ENCODE results near the gene PDLIM1. TPM values are rescaled to one million over a fixed set of nuclear protein-coding genes. Genes with fewer than 3 reads are reported as not detected.

Gene PDLIM1
- total and polyA plus RNA-seq, 12 donors = 0.89 to 63.3 (median 31.2) TPM

- Histone ChIP-seq H3K4me1 (replicated peaks in 1 of 2) (peaks cover 0 to 5% of the 10 kb centered on the region in 2 donors), H3K9me3 (replicated peaks in 1 of 3) (no peaks in the 10 kb centered on the region), H3K36me3 (replicated peaks in 1 of 2) (no peaks in the 10 kb centered on the region), H3K4me3 (no peak overlapping the region), H3K27ac (no peak overlapping the region), H3K27me3 (no peaks in the 10 kb centered on the region)
- WGBS, 4 donors = 55 to 72% (median 66%) methylated on average over 2 of the region's 2 CpGs
- intact Hi-C loops (cut with DNase I) = no loop called here
- DNase-seq = no peak
- TF ChIP-seq, protein P1, sequence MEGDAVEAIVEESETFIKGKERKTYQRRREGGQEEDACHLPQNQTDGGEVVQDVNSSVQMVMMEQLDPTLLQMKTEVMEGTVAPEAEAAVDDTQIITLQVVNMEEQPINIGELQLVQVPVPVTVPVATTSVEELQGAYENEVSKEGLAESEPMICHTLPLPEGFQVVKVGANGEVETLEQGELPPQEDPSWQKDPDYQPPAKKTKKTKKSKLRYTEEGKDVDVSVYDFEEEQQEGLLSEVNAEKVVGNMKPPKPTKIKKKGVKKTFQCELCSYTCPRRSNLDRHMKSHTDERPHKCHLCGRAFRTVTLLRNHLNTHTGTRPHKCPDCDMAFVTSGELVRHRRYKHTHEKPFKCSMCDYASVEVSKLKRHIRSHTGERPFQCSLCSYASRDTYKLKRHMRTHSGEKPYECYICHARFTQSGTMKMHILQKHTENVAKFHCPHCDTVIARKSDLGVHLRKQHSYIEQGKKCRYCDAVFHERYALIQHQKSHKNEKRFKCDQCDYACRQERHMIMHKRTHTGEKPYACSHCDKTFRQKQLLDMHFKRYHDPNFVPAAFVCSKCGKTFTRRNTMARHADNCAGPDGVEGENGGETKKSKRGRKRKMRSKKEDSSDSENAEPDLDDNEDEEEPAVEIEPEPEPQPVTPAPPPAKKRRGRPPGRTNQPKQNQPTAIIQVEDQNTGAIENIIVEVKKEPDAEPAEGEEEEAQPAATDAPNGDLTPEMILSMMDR (IDR thresholded peaks at IDR 0.05) = no peak
- TF ChIP-seq POLR2A (IDR thresholded peaks at IDR 0.05) = no peak
Observed at GRCh38 chr10:95304976-95305375, 14.2 kb upstream of the PDLIM1 start.

DNA sequence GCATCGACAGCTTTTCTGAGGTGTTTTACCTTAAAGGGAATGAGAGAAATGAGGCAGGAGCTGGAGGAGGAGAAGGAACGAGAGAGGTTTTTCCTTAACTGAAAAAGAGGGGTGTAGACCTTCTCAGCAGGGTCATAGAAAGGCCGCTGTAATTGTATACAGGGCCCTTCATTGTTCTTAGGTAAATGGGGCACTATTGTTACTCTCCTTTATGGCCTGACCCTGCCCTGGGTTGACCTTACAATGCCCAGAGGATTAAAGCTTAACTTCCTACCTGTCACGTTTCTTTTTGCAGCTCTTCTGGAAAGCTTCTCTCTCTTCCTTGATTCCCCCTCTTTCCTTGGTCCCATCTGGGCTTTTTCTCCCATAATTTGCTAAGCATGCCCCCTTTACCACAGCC, 13.7 kb upstream of the PDLIM1 start:
- peaks cover 0 to 5% of the 10 kb centered on the region in 2 donors for H3K4me1 ChIP-seq (replicated peaks in 1 of 2)

DNA sequence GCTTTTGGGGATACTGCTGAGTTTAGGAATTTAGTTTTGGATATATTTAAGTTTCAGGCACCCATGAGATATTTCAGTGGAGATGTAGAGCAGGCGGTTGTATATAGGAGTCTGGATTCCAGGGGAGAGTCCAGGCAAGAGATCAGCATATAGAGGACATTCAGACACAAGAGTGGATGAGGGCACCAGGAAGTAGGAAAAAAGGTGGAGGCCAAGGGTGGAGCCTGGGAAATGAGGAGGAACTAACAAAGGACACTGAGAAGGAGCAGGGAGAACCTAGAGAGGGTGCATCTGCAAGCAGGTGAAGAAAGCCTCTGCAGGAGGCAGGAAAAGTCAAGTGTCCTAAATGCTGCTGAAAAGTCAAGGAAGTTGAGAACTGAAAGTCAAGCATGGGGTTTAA, 13.1 kb upstream of the PDLIM1 start:
- TF ChIP-seq, protein P1 (IDR thresholded peaks at IDR 0.05) = no peak
- TF ChIP-seq POLR2A (IDR thresholded peaks at IDR 0.05) = no peak
- Histone ChIP-seq H3K36me3 (replicated peaks in 1 of 2) (no peaks in the 10 kb centered on the region), H3K4me1 (replicated peaks in 1 of 2) (peaks cover 0 to 3% of the 10 kb centered on the region in 2 donors), H3K9me3 (replicated peaks in 1 of 3) (no peaks in the 10 kb centered on the region), H3K27me3 (no peaks in the 10 kb centered on the region), H3K4me3 (no peak overlapping the region), H3K27ac (no peak overlapping the region)
- WGBS, 4 donors = 93 to 96% (median 95%) methylated on average over 1 of the region's 1 CpG
- no peak for DNase-seq
- intact Hi-C loops (cut with DNase I) = no loop called here

More for the DNA sequence above, 13.7 kb upstream of the PDLIM1 start:
- no peak overlapping the region for H3K27ac ChIP-seq
- H3K36me3 ChIP-seq (replicated peaks in 1 of 2) = no peaks in the 10 kb centered on the region
- no peak for TF ChIP-seq POLR2A (IDR thresholded peaks at IDR 0.05)
- TF ChIP-seq, protein P1 (IDR thresholded peaks at IDR 0.05) = no peak
- H3K9me3 ChIP-seq (replicated peaks in 1 of 3) = no peaks in the 10 kb centered on the region
- no peaks in the 10 kb centered on the region for H3K27me3 ChIP-seq
- 78 to 93% (median 82%) methylated on average over 4 of the region's 4 CpGs for WGBS, 4 donors
- no peak for DNase-seq
- no peak overlapping the region for H3K4me3 ChIP-seq
- intact Hi-C loops (cut with DNase I) = no loop called here

DNA sequence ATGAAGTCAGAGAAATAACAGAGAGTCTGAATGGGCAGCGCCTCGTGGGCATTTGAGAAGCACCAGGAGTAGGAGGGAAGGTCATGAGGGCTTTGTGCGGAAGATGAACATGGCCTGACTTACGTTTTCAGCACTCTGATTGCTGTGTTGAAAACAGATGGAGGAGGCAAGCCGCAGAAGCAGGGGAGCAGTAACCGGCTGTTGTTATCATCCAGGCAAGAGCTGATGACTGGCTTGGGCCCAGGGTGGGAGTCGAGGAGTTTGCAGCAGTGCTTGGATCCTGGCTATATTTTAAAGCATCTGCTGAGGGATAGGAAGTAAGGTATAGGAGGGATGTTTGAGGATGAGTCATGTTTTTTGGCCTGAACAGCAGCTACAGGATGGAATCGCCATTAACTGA, 12.7 kb upstream of the PDLIM1 start:
- TF ChIP-seq POLR2A (IDR thresholded peaks at IDR 0.05) = no peak
- TF ChIP-seq, protein P1 (IDR thresholded peaks at IDR 0.05) = no peak
- no peaks in the 10 kb centered on the region for H3K36me3 ChIP-seq (replicated peaks in 1 of 2)
- no peaks in the 10 kb centered on the region for H3K4me1 ChIP-seq (replicated peaks in 1 of 2)
- intact Hi-C loops (cut with DNase I) = no loop called here
- H3K27ac ChIP-seq = no peak overlapping the region
- H3K4me3 ChIP-seq = no peak overlapping the region
- 78 to 86% (median 83%) methylated on average over 8 of the region's 8 CpGs for WGBS, 4 donors
- DNase-seq = no peak
- no peaks in the 10 kb centered on the region for H3K27me3 ChIP-seq
- no peaks in the 10 kb centered on the region for H3K9me3 ChIP-seq (replicated peaks in 1 of 3)

Data from adrenal gland (tissue), 12 donors.